H1 (cell line): ENCODE data around the gene NTRK1. TPM values are rescaled to one million over a fixed set of nuclear protein-coding genes. Genes with fewer than 3 reads are reported as not detected.

Experiments
- CTCF ChIA-PET: fragments of 300-600 bp; sonication (Branson Sonifier 250); formaldehyde crosslinking; loops from one replicate; lab custom pipeline; 2021; ENCODE audit not compliant: partially characterized antibody; lab: Charles Lee
- POLR2A ChIA-PET: fragments of 300-600 bp; sonication (Branson Sonifier 250); formaldehyde crosslinking; loops from one replicate; lab custom pipeline; 2021; ENCODE audit warnings: inconsistent platforms; ENCODE audit not compliant: partially characterized antibody; lab: Charles Lee
- DNase-seq, 2 experiments: peaks; one replicate each; pipeline versions ENCODE4 v3.0.0 to v3.0.0-alpha.2; 2010 to 2022; ENCODE audit warnings: low spot score in 2 of 2, low read depth in 1 of 2, mixed read lengths in 1 of 2
- FAIRE-seq: peaks from 2 replicates; lab custom pipeline; 2011; peaks lifted over from hg19 to GRCh38; lab: Jason Lieb, UNC
- H2AFZ ChIP-seq: 2 replicates; pipeline ENCODE4 v1.8.1; 2012; ENCODE audit warnings: low read length, inconsistent platforms
- H2AK5ac ChIP-seq: 2 replicates; pipeline ENCODE4 v1.6.1; 2013; ENCODE audit warnings: low read depth, low read length
- H2BK120ac ChIP-seq: replicated peaks from 2 replicates; pipeline ENCODE3; 2013; ENCODE audit warnings: low read depth, low read length, inconsistent platforms
- H2BK12ac ChIP-seq: 2 replicates; pipeline ENCODE4 v1.6.1; 2013; ENCODE audit warnings: low read depth, low read length
- H2BK15ac ChIP-seq: 2 replicates; pipeline ENCODE4 v1.6.1; 2013; ENCODE audit warnings: low read length
- H2BK20ac ChIP-seq: 2 replicates; pipeline ENCODE4 v1.6.1; 2013; ENCODE audit warnings: low read length
- H2BK5ac ChIP-seq: 2 replicates; pipeline ENCODE4 v1.6.1; 2013; ENCODE audit warnings: low read depth, low read length
- H3K14ac ChIP-seq: 2 replicates; pipeline ENCODE4 v1.6.1; 2013; ENCODE audit warnings: inconsistent platforms; ENCODE audit not compliant: insufficient read length
- H3K18ac ChIP-seq: 2 replicates; pipeline ENCODE4 v1.6.1; 2013; ENCODE audit warnings: low read length; ENCODE audit errors: extremely low read depth
- H3K23ac ChIP-seq: 2 replicates; pipeline ENCODE4 v1.6.1; 2013; ENCODE audit warnings: inconsistent platforms; ENCODE audit not compliant: insufficient read length
- H3K23me2 ChIP-seq: 2 replicates; pipeline ENCODE4 v1.6.1; 2013; ENCODE audit warnings: low read depth, low read length
- H3K27ac ChIP-seq: 2 replicates; pipeline ENCODE4 v1.6.1; 2011; ENCODE audit warnings: low read depth, low read length, inconsistent platforms
- H3K27me3 ChIP-seq, 4 experiments: replicated peaks in 1 of 4; 1 replicate in 1 of 4; 2 replicates in 3 of 4; pipeline versions ENCODE4 v1.6.1 to v1.8.1; 2011 to 2013; ENCODE audit warnings: low read length in 3 of 4, mild to moderate bottlenecking in 3 of 4, inconsistent platforms in 2 of 4, mixed read lengths in 2 of 4, moderate library complexity in 1 of 4; ENCODE audit not compliant: control insufficient read depth in 3 of 4, insufficient read depth in 3 of 4; ENCODE audit errors: extremely low read depth in 1 of 4
- H3K36me3 ChIP-seq, 4 experiments: 2 replicates each; pipeline versions ENCODE4 v1.6.1 to v1.8.1; 2011 to 2013; ENCODE audit warnings: mild to moderate bottlenecking in 4 of 4, low read length in 3 of 4, moderate library complexity in 2 of 4, control low read depth in 1 of 4, inconsistent platforms in 1 of 4; ENCODE audit not compliant: insufficient read depth in 4 of 4, control insufficient read depth in 2 of 4
- H3K4ac ChIP-seq: replicated peaks from 2 replicates; pipeline ENCODE3; 2013; ENCODE audit warnings: low read length, low read depth, mixed read lengths, inconsistent platforms; ENCODE audit not compliant: insufficient read length
- H3K4me1 ChIP-seq, 4 experiments: replicated peaks in 1 of 4; 1 replicate in 1 of 4; 2 replicates in 3 of 4; pipeline versions ENCODE4 v1.6.1 to v1.8.1; 2011 to 2013; ENCODE audit warnings: low read length in 3 of 4, inconsistent platforms in 2 of 4, mixed read lengths in 1 of 4; ENCODE audit not compliant: insufficient read depth in 4 of 4, control insufficient read depth in 3 of 4
- H3K4me2 ChIP-seq, 2 experiments: 2 replicates each; pipeline versions ENCODE4 v1.6.1 to v1.8.1; 2011 to 2013; ENCODE audit warnings: low read depth in 2 of 2, low read length in 2 of 2, control low read depth in 1 of 2, inconsistent platforms in 1 of 2, mild to moderate bottlenecking in 1 of 2; ENCODE audit not compliant: insufficient read depth in 1 of 2
- H3K4me3 ChIP-seq, 4 experiments: fragments of 200-600, 300-600 bp in 1 of 4; sonication (generic), shearing (Covaris generic), sonication (Bioruptor Twin) in 1 of 4; 2 replicates each; pipeline versions ENCODE4 v1.5.1 to v1.8.1; 2011 to 2016; ENCODE audit warnings: low read length in 4 of 4, low read depth in 3 of 4, control low read depth in 2 of 4, inconsistent platforms in 2 of 4, mild to moderate bottlenecking in 2 of 4, mixed read lengths in 1 of 4, moderate library complexity in 1 of 4; ENCODE audit not compliant: insufficient read depth in 2 of 4; ENCODE audit errors: extremely low read depth in 1 of 4
- H3K56ac ChIP-seq: replicated peaks from 2 replicates; pipeline ENCODE3; 2013; ENCODE audit warnings: low read depth, mild to moderate bottlenecking, mixed read lengths, low read length, inconsistent platforms; ENCODE audit not compliant: insufficient read length
- H3K79me1 ChIP-seq: 2 replicates; pipeline ENCODE4 v1.6.1; 2013; ENCODE audit warnings: low read depth, low read length, control low read depth
- H3K79me2 ChIP-seq, 2 experiments: 2 replicates each; pipeline versions ENCODE4 v1.6.1 to v1.8.1; 2012 to 2013; ENCODE audit warnings: low read length in 2 of 2, mild to moderate bottlenecking in 2 of 2, inconsistent platforms in 1 of 2; ENCODE audit not compliant: insufficient read depth in 2 of 2, control insufficient read depth in 1 of 2
- H3K9ac ChIP-seq, 4 experiments: replicated peaks in 1 of 4; 1 replicate in 1 of 4; 2 replicates in 3 of 4; pipeline versions ENCODE4 v1.6.1 to v1.8.1; 2011 to 2013; ENCODE audit warnings: low read depth in 3 of 4, low read length in 3 of 4, control low read depth in 2 of 4, mild to moderate bottlenecking in 2 of 4, moderate library complexity in 2 of 4, inconsistent platforms in 1 of 4; ENCODE audit errors: extremely low read depth in 1 of 4
- H3K9me3 ChIP-seq, 2 experiments: 2 replicates each; pipeline versions ENCODE4 v1.6.1 to v1.8.1; 2012 to 2013; ENCODE audit warnings: mild to moderate bottlenecking in 2 of 2, moderate library complexity in 2 of 2, control low read depth in 1 of 2, inconsistent platforms in 1 of 2, low read depth in 1 of 2, low read length in 1 of 2, mixed read lengths in 1 of 2; ENCODE audit not compliant: insufficient read depth in 2 of 2
- H4K20me1 ChIP-seq, 2 experiments: replicated peaks in 1 of 2; 2 replicates each; pipeline versions ENCODE3 to v1.8.1; 2011 to 2013; ENCODE audit warnings: inconsistent platforms in 2 of 2, low read length in 2 of 2, mild to moderate bottlenecking in 1 of 2; ENCODE audit not compliant: insufficient read depth in 2 of 2, control insufficient read depth in 1 of 2
- H4K5ac ChIP-seq: 2 replicates; pipeline ENCODE4 v1.6.1; 2013; ENCODE audit warnings: low read length, low read depth, mixed read lengths, inconsistent platforms; ENCODE audit not compliant: insufficient read length
- H4K8ac ChIP-seq: 2 replicates; pipeline ENCODE4 v1.8.0; 2013; ENCODE audit warnings: mild to moderate bottlenecking, moderate library complexity, low read length, inconsistent platforms; ENCODE audit not compliant: insufficient read depth; ENCODE audit errors: extremely low read depth
- H4K91ac ChIP-seq: replicated peaks from 2 replicates; pipeline ENCODE3; 2013; ENCODE audit warnings: low read length, mixed read lengths, inconsistent platforms; ENCODE audit not compliant: insufficient read length
- BCL11A ChIP-seq, 2 experiments: IDR thresholded peaks; one replicate each; pipeline ENCODE4 v1.6.1; 2011; ENCODE audit warnings: low read depth in 2 of 2, low read length in 2 of 2, mild to moderate bottlenecking in 2 of 2
- CTBP2 ChIP-seq: IDR thresholded peaks from 2 replicates; pipeline ENCODE4 v1.7.0; 2011; ENCODE audit warnings: borderline replicate concordance, mild to moderate bottlenecking, moderate library complexity, mixed read lengths, low read length; ENCODE audit not compliant: insufficient read depth, insufficient read length
- CTCF ChIP-seq, 3 experiments: IDR thresholded peaks; 1 replicate in 2 of 3; 2 replicates in 1 of 3; pipeline versions ENCODE4 v1.5.1 to v1.6.1; 2011; ENCODE audit warnings: low read length in 3 of 3, mild to moderate bottlenecking in 3 of 3, inconsistent platforms in 2 of 3, low read depth in 1 of 3, moderate library complexity in 1 of 3; ENCODE audit not compliant: insufficient read depth in 1 of 3; ENCODE audit errors: control extremely low read depth in 1 of 3
- KDM1A ChIP-seq: fragments of 200-600, 300-600 bp; sonication (generic); IDR thresholded peaks from 2 replicates; pipeline ENCODE4 v1.7.1; 2016; ENCODE audit warnings: mild to moderate bottlenecking, low read length, borderline replicate concordance
- NRF1 ChIP-seq: IDR thresholded peaks from 2 replicates; pipeline ENCODE4 v1.6.1; 2011; ENCODE audit warnings: mild to moderate bottlenecking, low read depth, low read length, improper control_type of control experiment
- POLR2A ChIP-seq, 2 experiments: IDR thresholded peaks; 1 replicate in 1 of 2; 2 replicates in 1 of 2; pipeline ENCODE4 v1.6.1; 2011; ENCODE audit warnings: low read depth in 2 of 2, low read length in 2 of 2, mild to moderate bottlenecking in 2 of 2; ENCODE audit errors: control extremely low read depth in 1 of 2
- RXRA ChIP-seq: IDR thresholded peaks from 2 replicates; pipeline ENCODE4 v1.6.1; 2011; ENCODE audit warnings: low read depth, mild to moderate bottlenecking, low read length, moderate library complexity; ENCODE audit not compliant: insufficient read depth
- TCF12 ChIP-seq: IDR thresholded peaks from 2 replicates; pipeline ENCODE4 v1.6.1; 2011; ENCODE audit warnings: low read depth, mild to moderate bottlenecking, low read length
- YY1 ChIP-seq: IDR thresholded peaks from 2 replicates; pipeline ENCODE4 v1.6.1; 2011; ENCODE audit warnings: low read depth, mild to moderate bottlenecking, low read length
- WGBS, 2 experiments: shearing (Covaris generic) in 1 of 2; methylation state at CpG; one replicate each; pipeline versions ENCODE4 v1.1.6 to v1.1.7; 2013 to 2015; ENCODE audit warnings: low lambda C conversion rate in 2 of 2, mixed read lengths in 2 of 2, inconsistent platforms in 1 of 2, low coverage in 1 of 2, missing lambda C conversion rate in 1 of 2; ENCODE audit not compliant: insufficient replicate concordance in 2 of 2, insufficient coverage in 1 of 2, insufficient read length in 1 of 2; ENCODE audit errors: extremely low coverage in 1 of 2, missing lambda C conversion rate in 1 of 2; 5-methylcytosine and 5-hydroxymethylcytosine counted together
- polyA plus RNA-seq, 7 experiments: library from polyadenylated mRNA; depleted of rRNA in 3 of 7; stranded (reverse) in 5 of 7; unstranded in 2 of 7; fragments of >200 nt in 5 of 7; fragments of 200-250 nt in 2 of 7; gene quantifications; 1 replicate in 5 of 7; 2 replicates in 1 of 7; 4 replicates in 1 of 7; pipeline versions ENCODE4 v1.2.1 to v1.2.3, GENCODE V29; 2011 to 2013; ENCODE audit warnings: missing spikeins in 2 of 7, mixed read lengths in 2 of 7
- total RNA-seq: library from RNA; stranded (reverse); fragmentation: NEBNext Ultra II Directional; extraction: Animal tissue kit (Norgen Biotek cat#: 25700); gene quantifications from 2 replicates; pipeline ENCODE4 v1.2.1, GENCODE V29; 2021
- TF ChIP-seq, protein P1 (sequence below): IDR thresholded peaks from 2 replicates; pipeline ENCODE4 v1.6.1; 2011; ENCODE audit warnings: low read length, improper control_type of control experiment

NTRK1 gene
- total and polyA plus RNA-seq, 2 of the 8 experiments (the other 6 are each of a cell fraction or from before 2014, with no cell fraction given) = 0.12 to 0.24 TPM

GRCh38 chr1:156880473-156880872 lies 19.8 kb downstream of the NTRK1 start:
- Histone ChIP-seq H3K36me3 (no peaks in the 10 kb centered on the region), H2BK5ac (no peak overlapping the region), H3K4me2 (no peak overlapping the region), H2AFZ (no peak overlapping the region), H3K23me2 (peaks cover 2% of the 10 kb centered on the region; the same call in 1 of the 2 replicates), H3K79me2 (no peaks in the 10 kb centered on the region), H4K20me1 (peaks cover 0 to 3% of the 10 kb centered on the region in 2 experiments), H3K4me1 (peaks cover 3 to 20% (median 7%) of the 10 kb centered on the region in 4 experiments), H2BK20ac (no peak overlapping the region), H4K8ac (no peak overlapping the region), H2BK120ac (no peak overlapping the region), H2BK12ac (no peak overlapping the region), H3K9ac (no peak overlapping the region), H3K14ac (no peak overlapping the region), H3K4me3 (no peak overlapping the region), H3K79me1 (no peaks in the 10 kb centered on the region), H2BK15ac (no peak overlapping the region), H3K9me3 (no peaks in the 10 kb centered on the region), H3K27ac (no peak overlapping the region), H3K23ac (no peak overlapping the region), H3K27me3 (peaks cover 0 to 34% (median 26%) of the 10 kb centered on the region in 4 experiments; a peak in 6 of 7 replicates), H3K18ac (no peak overlapping the region), H3K56ac (no peak overlapping the region), H4K5ac (no peak overlapping the region), H2AK5ac (no peak overlapping the region), H3K4ac (no peak overlapping the region), H4K91ac (no peak overlapping the region)
- DNase-seq (no peak), FAIRE-seq (no peak)
- CTCF ChIA-PET = interaction anchor here (1.1 to 31.4 kb wide), 12 partner anchors 9 to 256 kb away, joined by 3 to 719 read pairs (median 4); partner anchors contain the start of genes INSRR, LRRC71, NTRK1 and PEAR1
- 83% methylated on average over 5 of the region's 5 CpGs; no CpG with 5 or more reads in 1 of the 2 experiments for WGBS, 2 experiments
- POLR2A ChIA-PET = interaction anchor here (1.1 to 1.7 kb wide), 2 partner anchors 9 to 140 kb away, joined by 4 to 5 read pairs; partner anchors contain the start of gene MRPL24
- TF ChIP-seq, protein P1, sequence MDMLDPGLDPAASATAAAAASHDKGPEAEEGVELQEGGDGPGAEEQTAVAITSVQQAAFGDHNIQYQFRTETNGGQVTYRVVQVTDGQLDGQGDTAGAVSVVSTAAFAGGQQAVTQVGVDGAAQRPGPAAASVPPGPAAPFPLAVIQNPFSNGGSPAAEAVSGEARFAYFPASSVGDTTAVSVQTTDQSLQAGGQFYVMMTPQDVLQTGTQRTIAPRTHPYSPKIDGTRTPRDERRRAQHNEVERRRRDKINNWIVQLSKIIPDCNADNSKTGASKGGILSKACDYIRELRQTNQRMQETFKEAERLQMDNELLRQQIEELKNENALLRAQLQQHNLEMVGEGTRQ = no peak
- TF ChIP-seq POLR2A (IDR thresholded peaks at IDR 0.05; ENCODE audit: control extremely low read depth in 1 of 2, low read depth in 2 of 2, low read length in 2 of 2) (no peak), TCF12 (no peak), BCL11A (IDR thresholded peaks at IDR 0.05; ENCODE audit: low read depth in 2 of 2, low read length in 2 of 2) (no peak), KDM1A (no peak), YY1 (no peak), CTBP2 (no peak), NRF1 (no peak), RXRA (no peak), CTCF (IDR thresholded peaks at IDR 0.05; ENCODE audit: control extremely low read depth in 1 of 3, insufficient read depth in 1 of 3, low read depth in 1 of 3, low read length in 3 of 3) (no peak)
